HG03378 (cell line): ENCODE data around the gene RNF157.
"Not testable (repeated sequence)": the region's sequence is repeated elsewhere in the genome, so short reads cannot be mapped to it uniquely, and the experiment has no call there.

Experiments used
- ATAC-seq: cut with Tn5 transposase; IDR thresholded peaks from one replicate; pipeline ENCODE4 v1.9.1; 2021; ENCODE audit warnings: mild to moderate bottlenecking, moderate library complexity; ENCODE audit not compliant: unreplicated experiment

Gene RNF157

DNA sequence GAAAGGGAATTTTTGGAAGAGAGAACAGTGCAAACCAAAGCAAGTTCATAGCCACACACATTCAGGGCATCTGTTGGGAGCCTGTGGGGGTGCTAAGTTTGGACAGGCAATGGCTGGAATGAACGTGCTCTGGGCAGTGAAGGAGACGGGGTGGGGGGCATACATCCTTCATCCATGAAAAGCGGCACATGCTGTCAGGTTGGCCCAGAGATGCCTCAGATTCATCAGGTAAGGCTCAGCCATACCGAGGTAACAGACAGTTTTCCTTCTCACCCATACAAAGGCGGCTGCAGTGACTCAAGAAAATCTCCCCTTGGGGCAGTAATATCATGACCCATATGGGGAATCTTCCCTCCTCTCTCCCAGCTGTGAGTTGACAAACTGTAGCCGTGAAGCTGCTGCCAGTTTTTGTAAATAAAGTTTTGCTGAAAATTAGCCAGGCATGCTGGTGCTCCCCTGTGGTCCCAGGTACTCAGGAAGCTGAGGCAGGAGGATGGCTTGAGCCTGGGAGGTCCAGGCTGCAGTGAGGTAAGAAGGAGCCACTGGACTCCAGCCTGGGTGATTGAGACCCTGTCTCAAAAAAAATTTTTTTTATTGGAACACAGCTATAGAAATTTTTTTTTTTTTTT is 15.6 kb upstream of the RNF157 start:
- no peak for ATAC-seq

DNA sequence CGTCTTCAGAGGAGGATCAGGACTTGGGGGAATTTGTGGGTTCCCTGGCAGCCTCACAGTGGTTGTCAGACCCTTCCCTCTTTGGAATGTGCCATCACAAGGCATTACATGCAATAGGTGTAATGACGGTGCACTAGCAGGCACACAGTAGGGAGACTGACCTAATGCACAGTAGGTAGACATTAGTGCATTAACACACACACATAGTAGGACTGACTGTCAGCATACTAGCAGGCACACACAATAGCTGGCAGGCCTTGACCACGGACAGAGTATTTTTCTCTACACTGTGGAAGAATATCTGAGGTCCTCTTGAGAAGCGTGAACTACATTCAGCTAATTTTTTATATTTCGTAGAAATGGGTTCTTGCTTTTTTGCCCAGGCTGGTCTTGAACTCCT is 14.0 kb upstream of the RNF157 start:
- no peak for ATAC-seq

DNA sequence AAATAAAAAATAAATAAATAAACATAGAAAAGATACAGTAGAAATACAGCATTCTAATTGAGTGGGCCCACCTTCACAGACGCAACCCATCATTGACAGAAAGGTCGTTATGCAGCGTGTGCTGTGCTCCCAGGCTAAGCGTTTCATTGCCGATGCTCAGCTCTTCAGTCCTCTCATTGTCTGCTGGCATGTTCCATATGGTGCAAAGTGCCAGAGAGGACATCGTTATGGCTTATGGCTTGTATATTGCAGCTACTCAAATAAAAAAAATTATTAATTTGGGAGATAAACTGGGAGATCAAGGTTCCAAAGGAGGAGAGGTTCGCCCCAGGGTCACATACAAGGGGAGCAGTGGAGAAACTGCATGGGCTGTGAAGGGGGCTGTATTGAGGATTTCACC is 13.5 kb upstream of the RNF157 start:
- ATAC-seq, result no peak

DNA sequence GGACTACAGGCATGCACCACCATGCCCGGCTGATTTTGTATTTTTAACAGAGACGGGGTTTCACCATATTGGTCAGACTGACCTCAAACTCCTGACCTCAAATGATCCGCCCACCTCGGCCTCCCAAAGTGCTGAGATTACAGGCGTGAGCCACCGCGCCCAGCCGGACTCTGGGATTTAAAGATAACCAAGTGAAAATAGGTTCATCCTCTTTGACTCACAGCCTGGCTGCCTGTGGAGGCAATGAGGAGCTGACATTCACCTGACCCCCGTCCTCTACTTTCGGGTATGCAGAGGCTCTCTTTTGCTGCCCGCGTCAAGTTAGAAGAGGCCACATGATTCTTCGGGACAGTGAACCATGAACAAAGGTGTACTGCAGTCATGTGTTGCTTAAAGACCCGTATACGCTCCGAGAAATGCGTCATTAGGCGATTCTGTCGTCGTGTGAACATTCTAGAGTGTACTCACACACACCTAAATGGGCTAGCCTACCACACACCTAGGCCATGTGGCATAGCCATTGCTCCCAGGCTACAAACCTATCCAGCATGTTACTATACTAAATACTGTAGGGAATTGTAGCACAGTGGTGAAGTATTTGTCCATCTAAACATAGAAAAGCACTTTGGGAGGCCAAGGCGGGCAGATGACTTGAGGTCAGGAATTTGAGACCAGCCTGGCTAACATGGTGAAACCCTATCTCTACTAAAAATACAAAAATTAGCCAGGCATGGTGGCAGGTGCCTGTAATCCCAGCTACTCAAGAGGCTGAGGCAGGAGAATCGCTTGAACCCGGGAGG is 12.9 kb upstream of the RNF157 start:
- ATAC-seq, result not testable (repeated sequence)

DNA sequence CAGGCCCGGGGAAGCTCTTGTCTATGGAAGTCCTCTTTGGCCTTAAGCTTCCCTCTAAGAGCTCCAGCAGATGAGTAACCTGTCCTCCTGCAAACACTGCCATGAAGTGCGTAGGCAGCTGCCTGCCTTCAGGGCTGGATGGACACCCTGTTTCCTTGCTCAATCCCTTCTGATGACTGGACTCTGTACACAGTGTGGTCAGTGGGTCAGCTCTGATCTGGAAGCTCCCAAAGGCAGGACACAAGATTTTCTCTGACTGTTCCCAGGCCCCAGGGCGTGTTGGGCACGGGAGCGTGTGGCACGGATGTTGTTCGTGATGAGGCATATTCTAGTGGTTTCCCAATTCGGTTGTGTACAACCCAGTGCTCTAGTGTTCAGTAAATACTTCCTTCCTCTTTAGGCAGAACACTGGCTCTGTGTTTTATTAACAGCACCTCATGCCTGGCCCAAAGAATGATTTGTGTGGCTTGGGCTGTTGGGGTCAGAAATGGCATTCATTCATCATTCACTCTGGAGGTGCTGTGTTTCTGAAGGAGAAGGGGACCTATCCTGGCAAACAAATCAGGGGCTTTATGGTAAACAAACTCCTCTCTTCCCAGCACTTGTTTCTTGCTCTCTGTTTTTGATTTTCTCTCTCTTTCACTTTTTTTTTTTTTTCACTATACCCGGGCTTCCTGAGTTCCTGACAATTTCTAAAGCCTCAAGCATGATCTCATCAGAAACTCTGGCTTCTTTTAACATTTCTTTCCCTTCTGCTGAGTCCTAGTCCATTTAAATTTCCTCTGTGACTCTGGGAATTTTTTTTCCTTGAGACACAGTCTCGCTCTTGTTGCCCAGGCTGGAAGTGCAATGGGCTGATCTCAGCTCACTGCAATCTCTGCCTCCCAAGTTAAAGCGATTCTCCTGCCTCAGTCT is 12.0 kb upstream of the RNF157 start:
- ATAC-seq, result no peak

DNA sequence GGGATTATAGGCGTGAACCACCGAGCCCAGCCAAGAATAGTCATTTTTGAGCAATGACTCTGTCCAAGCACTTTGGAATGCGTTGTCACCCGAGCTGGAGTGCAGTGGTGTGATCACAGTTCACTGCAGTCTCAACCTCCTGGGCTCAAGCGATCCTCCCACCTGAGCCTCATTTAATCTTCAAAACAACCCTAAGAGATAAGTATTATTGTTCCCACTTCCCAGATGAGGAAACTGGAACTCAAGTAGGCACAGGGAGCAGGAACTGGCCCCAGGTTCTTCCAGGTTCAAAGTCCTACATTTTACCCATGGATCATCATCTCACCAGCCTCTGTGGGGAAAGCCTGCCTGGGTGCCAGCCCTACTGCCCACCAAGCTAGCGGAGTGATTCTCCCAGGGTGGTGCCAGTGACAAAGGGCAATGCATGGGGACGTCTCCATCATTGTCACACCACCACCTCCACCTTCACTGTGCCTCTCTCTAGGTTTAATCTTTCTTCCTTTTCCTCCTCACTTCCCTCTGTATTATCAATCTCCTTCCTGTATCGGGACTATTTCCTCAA is 11.3 kb upstream of the RNF157 start:
- ATAC-seq, result no peak

DNA sequence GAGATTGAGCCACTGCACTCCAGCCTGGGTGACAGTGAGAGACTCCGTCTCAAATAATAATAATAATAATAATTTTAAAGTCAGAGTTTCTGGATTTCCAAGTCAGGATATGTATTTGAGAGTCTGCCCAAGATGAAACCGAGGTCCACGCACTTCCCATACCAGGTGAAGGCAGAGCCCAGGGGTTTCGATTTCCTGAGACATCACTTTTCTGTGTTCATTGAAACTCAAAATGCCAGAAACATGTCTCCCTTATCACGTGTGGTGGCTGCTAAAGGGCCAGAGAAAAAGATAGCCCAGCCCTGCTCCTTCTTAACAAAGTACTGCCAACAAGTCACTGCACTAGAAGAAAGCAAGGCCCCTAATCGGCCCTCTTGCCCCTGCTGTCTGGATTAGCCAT is 9.8 kb upstream of the RNF157 start:
- no peak for ATAC-seq

DNA sequence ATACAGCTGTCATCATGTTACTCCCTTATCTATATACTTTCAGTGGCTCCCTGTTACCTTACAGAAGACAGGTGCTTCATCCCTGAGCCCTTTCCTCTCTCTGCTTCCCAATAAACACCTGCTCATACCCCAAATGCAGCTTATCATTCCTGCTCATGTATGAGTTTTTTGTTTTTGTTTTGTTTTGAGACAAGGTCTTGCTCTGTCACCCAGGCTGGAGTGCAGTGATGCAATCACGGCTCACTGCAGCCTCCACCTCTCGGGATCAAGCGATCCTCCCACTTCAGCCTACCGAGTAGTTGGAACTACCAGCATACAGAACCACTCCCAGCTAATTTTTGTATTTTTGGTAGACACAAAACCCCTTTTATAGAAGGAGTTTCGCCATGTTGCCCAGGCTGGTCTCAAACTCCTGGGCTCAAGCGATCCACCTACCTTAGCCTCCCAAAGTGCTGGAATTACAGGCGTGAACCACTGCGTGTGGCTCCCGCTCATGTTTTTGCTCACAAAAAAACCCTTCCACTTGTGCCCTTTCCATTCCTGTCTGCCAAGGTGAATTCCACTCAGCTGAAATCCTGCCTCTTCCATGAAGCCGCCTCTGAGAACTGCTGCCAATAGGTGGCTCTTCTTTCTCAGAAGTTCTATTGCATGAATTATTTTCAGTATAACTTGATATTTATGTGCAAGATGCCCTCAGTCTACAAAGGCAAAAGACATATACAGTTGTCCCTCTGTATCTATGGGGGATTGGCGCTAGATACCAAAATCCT is 7.9 kb upstream of the RNF157 start:
- no peak for ATAC-seq

DNA sequence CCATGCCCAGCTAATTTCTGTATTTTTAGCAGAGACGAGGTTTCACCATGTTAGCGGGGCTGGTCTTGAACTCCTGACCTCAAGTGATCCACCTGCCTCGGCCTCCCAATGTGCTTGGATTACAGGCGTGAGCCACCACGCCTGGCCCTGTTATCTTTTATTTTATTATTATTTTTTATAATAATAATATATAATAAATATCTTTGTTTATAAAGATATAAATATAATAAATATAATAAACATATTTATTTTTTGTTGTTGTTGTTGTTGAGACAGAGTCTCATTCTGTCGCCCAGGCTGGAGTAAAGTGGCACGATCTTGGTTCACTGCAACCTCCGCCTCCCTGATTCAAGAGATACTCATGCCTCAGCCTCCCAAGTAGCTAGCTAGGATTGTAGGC is 7.0 kb upstream of the RNF157 start:
- ATAC-seq, result no peak

DNA sequence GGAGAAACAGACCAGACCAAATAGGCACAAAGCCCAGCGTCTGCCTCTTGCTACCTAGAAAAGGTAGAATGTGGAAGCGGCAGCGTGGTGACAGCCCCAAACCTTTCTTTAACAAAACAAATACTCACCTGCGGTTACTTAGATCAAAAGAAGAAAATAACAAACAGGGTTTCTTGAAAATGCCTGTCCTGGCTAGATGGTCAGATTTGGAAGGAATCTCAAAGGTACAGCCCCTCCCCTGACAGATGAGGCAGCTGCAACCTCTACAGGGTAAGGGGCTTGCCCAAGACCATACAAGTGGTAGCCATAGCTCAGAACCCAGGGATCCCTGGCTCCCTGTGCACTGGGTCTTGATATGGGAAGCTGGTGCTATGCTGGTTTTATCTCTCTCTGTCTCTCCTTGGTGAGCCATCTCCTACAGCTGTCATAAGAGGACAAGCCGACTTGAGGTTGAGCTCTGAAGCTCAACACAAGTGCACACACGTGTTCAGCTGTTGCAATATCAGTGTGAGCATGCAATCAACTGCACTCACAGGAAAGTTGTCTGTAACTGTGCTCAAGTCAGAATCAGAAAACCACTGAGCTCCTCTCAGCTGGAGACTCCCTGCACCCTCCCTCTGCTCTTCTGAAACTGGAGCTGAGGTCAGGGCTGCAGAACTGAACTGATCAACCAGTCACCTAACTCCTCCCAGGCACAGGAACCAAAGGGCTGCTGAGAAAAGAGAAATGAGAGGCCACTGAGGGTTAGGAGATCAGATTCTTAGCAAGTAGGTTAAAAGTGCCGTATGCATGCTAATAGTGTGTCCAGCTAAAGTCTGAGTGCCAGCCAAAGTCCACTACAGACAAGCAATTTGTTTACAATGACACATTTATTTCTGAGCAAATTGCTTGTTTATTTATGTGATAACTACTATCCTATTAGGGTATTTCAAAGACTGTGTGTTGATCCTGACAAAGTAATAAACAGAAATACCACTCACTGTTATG is 6.1 kb upstream of the RNF157 start:
- ATAC-seq, result peak; percentile 92

DNA sequence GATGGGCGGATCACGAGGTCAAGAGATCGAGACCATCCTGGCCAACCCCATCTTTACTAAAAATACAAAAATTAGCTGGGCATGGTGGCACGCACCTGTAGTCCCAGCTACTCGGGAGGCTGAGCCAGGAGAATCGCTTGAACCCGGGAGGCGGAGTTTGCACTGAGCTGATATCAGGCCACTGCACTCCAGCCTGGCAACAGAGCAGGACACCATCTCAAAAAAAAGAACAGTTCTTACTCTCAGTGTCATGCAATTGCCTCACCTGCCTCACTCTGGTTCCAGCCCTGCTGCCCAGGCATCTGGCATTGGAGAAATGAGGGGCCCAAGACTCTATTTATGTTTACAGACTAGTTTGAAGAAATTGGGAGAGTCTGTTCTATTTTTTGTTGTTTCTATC is 4.4 kb upstream of the RNF157 start:
- ATAC-seq, result not testable (repeated sequence)

DNA sequence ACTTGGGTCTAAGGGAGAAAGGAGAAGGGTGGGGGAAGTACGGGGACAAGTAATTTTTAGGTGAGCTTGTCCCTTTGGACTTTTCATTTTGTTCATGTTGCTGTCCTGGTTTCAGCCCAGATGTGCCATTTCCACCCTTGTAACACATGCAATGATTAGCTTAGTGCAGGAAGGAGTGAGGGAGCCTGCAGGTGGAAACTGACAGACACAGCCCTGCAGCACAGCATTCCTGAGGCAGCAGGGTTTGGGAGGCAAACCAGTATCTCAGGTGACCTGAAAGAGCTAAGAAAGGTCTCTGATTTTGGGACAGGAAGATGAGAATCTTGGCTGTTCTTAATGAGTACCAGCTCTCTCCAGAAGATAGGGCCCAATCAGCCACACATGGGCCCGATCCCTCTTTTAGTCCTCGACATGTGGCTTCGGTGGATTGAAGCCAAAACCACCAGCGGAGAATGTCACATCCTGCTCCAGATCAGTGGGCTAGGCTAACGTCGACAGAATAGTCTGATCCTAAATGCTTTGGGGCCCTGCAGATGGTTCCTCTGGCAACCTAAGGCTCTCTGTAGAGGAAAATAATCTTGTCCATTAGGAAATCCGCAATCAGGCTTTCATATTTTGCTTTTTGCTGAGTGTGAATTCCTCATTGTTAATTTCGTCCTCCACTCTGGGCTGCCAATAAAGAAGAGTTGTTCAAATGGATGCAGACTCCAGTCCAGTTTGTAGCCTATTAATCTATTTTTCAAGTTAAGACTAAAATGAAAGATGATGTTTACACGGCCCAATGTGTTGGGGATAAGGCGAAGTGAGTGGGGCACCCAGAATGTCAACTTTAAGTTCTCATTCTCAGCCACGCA is 3.8 kb upstream of the RNF157 start:
- no peak for ATAC-seq

DNA sequence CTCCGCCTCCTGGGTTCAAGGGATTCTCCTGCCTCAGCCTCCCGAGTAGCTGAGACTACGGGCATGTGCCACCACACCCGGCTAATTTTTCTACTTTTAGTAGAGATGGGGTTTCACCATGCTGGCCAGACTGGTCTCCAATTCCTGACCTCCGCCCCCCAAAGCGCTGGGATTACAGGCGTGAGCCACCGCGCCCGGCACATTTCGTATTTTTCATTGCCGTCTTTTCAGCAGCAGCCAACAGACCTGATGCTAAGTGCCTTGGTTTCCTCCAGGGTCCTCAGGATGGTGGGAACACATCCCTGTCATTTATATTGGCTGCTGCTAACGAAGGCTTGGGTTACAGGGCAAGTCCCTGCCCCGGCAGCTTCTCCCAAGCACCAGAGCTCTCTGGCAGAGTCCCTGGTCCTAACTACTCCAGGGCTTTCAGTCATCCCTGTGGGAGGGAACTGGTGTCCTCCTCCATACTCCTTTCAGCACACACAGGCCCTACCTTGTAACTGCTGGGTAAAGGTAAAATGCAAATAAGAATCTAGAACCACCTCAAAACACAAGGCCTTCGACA is 1.5 kb upstream of the RNF157 start:
- ATAC-seq, result no peak

DNA sequence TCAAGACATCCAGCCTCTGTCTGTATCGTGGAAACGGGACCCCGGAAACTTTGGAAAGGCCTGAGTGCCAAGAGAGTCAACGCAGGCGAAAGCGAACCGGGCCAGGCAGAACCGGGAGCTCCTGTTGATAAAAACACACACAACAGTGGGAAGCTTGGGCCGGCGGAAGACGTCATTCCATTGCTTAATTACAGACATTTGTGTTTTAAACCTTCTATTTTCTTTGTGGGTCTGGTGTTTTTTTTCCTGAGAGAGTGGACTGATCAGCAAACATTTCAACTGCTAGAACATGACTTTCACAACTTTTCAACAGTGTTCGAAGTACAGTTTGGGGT is 878 bp upstream of the RNF157 start:
- no peak for ATAC-seq

DNA sequence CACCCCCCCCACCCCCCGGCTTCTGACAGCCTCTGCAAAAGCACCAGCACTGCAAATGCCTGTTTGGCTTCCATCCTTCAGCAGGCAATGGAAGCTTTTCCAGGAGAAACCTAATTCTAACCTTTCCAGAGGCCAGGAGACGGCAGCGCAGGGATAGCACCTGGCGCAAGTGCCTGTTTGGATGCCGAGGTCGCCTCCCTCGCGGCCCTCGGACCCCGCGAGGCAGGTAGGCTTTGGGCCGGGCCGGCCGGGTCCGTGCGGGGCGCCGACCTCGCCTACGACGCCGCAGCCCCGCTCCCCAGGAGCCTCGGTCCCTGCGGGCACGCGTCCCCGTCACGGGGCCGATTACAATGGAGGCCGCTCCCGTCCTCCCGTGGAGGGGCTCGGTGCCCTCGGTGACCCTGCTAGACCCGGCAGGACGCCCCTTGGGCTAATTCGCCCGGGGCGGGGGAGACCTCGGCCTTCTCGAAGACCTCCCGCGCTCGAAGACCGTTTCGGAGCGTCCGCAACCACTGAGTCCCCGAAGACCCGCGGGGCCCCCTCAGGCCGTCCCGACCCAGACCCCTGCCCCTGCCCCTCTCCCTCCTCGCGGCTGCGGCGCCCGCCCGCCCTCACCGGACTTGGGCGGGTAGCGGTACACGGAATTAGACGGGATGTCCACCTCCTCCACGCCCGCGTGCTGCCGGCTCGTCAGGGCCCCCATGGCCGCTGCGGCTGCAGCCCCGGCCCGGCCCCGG is 587 bp downstream of the RNF157 start:
- no peak for ATAC-seq

DNA sequence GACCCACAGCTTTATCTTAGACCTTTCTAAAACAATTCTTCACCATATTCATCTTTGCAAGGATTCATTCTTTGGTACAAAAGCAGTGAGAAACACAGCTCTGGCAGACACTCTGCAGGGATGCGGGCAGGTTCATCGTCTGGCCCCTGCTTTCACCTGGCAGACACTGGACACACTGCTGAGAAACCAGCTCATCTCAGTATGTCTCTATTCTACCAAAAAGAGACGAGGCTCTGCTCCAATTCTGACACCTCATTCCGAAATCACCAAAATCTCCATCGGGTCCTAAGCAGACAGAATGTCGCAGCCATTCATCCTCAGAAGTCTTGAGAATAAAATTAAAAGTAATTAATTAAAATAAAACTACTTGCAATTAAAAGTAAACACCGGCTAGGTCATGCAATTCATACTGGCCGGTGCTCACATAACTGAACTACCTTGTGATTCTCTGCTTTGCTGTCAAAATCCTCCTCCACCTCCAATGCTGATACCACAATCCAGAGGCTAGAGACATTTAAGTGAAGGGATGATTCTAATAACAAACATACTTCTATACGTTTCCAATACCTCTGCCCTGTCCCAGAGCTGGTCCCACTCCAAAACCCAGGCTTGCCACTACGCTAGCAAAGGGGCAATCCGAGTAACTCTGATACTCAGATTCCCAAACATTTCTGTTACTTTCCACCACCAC is 1.3 kb downstream of the RNF157 start:
- no peak for ATAC-seq

DNA sequence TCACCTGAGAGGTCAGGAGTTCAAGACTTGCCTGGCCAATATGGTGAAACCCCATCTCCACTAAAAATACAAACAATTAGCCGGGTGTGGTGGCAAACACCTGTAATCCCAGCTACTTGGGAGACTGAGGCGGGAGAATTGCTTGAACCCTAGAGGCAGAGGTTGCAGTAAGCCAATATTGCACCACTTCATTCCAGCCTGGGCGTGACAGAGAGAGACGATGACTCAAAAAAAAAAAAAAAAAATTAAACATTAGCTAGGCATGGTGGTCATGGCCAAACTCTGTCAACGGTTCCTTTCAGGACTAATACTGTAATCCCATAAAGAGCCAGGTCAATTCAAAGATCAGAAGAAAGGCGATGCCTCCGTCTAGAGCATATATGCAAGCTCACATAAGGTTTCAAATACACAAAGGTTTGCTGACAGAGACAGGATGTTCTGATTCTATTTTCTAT is 2.4 kb downstream of the RNF157 start:
- no peak for ATAC-seq
